ENCODE measurements around the gene PPP1R14C.

DNA sequence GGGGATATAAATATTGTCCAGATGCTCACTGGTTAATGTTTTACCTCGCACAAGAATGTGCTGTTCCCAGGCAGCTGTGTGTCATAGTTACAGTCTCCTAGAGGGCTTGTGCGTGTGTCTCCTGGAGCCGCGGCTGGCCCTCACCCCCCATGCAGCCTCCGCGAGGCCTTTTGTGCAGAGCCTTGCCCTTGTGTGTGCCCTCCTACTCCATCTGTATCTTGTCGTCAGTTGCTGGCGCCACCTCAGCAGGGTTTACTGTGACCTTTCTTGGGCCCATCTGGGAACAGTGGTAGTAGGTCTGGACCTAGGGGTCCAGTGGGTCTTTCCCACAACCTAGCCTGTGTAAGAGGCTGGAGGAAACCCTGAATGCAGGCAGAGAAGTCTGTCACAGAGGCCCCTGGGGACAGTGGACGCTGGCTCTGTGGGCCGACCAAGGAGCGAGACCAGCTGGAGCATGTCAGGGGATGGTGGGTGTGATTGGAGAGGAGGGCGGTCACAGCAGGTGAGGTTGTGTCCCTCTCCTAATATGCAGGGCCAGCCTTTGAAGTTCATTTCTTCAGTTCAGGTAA lies 35.2 kb downstream of the PPP1R14C start:
- TF ChIP-seq, protein P1, sequence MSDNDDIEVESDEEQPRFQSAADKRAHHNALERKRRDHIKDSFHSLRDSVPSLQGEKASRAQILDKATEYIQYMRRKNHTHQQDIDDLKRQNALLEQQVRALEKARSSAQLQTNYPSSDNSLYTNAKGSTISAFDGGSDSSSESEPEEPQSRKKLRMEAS (IDR thresholded peaks at IDR 0.05; ENCODE audit: insufficient read depth, insufficient read length): no peak
- TF ChIP-seq POLR2A (IDR thresholded peaks at IDR 0.05; ENCODE audit: low read depth, low read length) (no peak), JUN (IDR thresholded peaks at IDR 0.05; ENCODE audit: borderline replicate concordance, insufficient read depth, insufficient read length, low read depth) (no peak), POLR2AphosphoS5 (IDR thresholded peaks at IDR 0.05; ENCODE audit: insufficient read depth, low read depth, low read length) (no peak)
- TF ChIP-seq, protein P2, sequence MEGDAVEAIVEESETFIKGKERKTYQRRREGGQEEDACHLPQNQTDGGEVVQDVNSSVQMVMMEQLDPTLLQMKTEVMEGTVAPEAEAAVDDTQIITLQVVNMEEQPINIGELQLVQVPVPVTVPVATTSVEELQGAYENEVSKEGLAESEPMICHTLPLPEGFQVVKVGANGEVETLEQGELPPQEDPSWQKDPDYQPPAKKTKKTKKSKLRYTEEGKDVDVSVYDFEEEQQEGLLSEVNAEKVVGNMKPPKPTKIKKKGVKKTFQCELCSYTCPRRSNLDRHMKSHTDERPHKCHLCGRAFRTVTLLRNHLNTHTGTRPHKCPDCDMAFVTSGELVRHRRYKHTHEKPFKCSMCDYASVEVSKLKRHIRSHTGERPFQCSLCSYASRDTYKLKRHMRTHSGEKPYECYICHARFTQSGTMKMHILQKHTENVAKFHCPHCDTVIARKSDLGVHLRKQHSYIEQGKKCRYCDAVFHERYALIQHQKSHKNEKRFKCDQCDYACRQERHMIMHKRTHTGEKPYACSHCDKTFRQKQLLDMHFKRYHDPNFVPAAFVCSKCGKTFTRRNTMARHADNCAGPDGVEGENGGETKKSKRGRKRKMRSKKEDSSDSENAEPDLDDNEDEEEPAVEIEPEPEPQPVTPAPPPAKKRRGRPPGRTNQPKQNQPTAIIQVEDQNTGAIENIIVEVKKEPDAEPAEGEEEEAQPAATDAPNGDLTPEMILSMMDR (IDR thresholded peaks at IDR 0.05; ENCODE audit: extremely low read depth in 1 of 2, insufficient read depth in 1 of 2, low read depth in 1 of 2, low read length in 2 of 2): no peak

All from endothelial cell of umbilical vein (primary cell).